Caco-2 (cell line): ENCODE measurements around the gene FGR. TPM values are rescaled to one million over a fixed set of nuclear protein-coding genes. Genes with fewer than 3 reads are reported as not detected.

Source experiments
- BruUV-seq: library from RNA; stranded (reverse); fragments of 400-500 nt; replicated peaks from 2 replicates; lab custom pipeline; 2021; lab: Mats Ljungman, UMichigan
- CTCF ChIA-PET: fragments of 300-600 bp; sonication (Branson Sonifier 250); formaldehyde crosslinking; loops from one replicate; lab custom pipeline; 2022; ENCODE audit warnings: antibody characterized with exemption; lab: Charles Lee
- POLR2A ChIA-PET: fragments of 300-600 bp; sonication (Branson Sonifier 250); formaldehyde crosslinking; loops from one replicate; lab custom pipeline; 2022; ENCODE audit warnings: antibody characterized with exemption; lab: Charles Lee
- DNase-seq, 2 experiments: peaks; one replicate each; pipeline versions ENCODE4 v3.0.0 to v3.0.0-alpha.2; 2020 to 2022
- H3K27me3 ChIP-seq: replicated peaks from 2 replicates; pipeline ENCODE4 v1.6.0; 2011; ENCODE audit warnings: low read length; ENCODE audit not compliant: control insufficient read depth, insufficient read depth
- H3K36me3 ChIP-seq: 2 replicates; pipeline ENCODE4 v1.5.1; 2011; ENCODE audit warnings: low read length; ENCODE audit not compliant: control insufficient read depth, insufficient read depth
- H3K4me1 ChIP-seq: fragments of 250-450 bp; sonication (Bioruptor Pico); 2 replicates; pipeline ENCODE4 v1.5.1; 2020; ENCODE audit warnings: mild to moderate bottlenecking
- H3K4me3 ChIP-seq: 2 replicates; pipeline ENCODE4 v1.5.1; 2011; ENCODE audit warnings: low read depth, mild to moderate bottlenecking, control low read depth, low read length
- H3K9me3 ChIP-seq: fragments of 250-450 bp; sonication (Bioruptor Pico); 2 replicates; pipeline ENCODE4 v1.5.1; 2020; ENCODE audit warnings: mild to moderate bottlenecking, moderate library complexity
- H3K27ac Mint-ChIP-seq: one replicate; pipeline ENCODE4 v1.8.0; 2022; ENCODE audit warnings: mixed read lengths; ENCODE audit not compliant: unreplicated experiment
- H3K27me3 Mint-ChIP-seq: one replicate; pipeline ENCODE4 v1.8.0; 2022; ENCODE audit warnings: mixed read lengths; ENCODE audit not compliant: insufficient read depth, unreplicated experiment
- H3K36me3 Mint-ChIP-seq: one replicate; pipeline ENCODE4 v1.8.0; 2022; ENCODE audit warnings: mild to moderate bottlenecking, mixed read lengths; ENCODE audit not compliant: insufficient read depth, unreplicated experiment
- H3K4me1 Mint-ChIP-seq: one replicate; pipeline ENCODE4 v1.8.0; 2022; ENCODE audit warnings: low read depth, mixed read lengths; ENCODE audit not compliant: unreplicated experiment
- H3K4me3 Mint-ChIP-seq: one replicate; pipeline ENCODE4 v1.8.0; 2022; ENCODE audit warnings: mild to moderate bottlenecking, moderate library complexity, mixed read lengths; ENCODE audit not compliant: unreplicated experiment
- H3K9me3 Mint-ChIP-seq: one replicate; pipeline ENCODE4 v1.8.0; 2022; ENCODE audit warnings: mixed read lengths; ENCODE audit not compliant: unreplicated experiment
- CTCF ChIP-seq, 2 experiments: fragments of 200-600 bp in 1 of 2; IDR thresholded peaks; 1 replicate in 1 of 2; 2 replicates in 1 of 2; pipeline versions ENCODE4 v1.5.1 to v1.8.0; 2011 to 2022; ENCODE audit warnings: antibody characterized with exemption in 1 of 2, control low read depth in 1 of 2, inconsistent platforms in 1 of 2, low read depth in 1 of 2, low read length in 1 of 2, mild to moderate bottlenecking in 1 of 2, moderate library complexity in 1 of 2; ENCODE audit not compliant: insufficient read depth in 1 of 2, severe bottlenecking in 1 of 2, unreplicated experiment in 1 of 2
- intact Hi-C: fragments of 100-400 bp; cut with micrococcal nuclease; formaldehyde crosslinking; loops from one replicate; pipeline ENCODE4 v1.10.0; 2022; ENCODE audit not compliant: unreplicated experiment
- total RNA-seq: library from RNA; stranded (reverse); gene quantifications from 2 replicates; pipeline ENCODE4 v1.2.3, GENCODE V29; 2022

The FGR gene
- total RNA-seq, 1 experiment from 2014 or later = not detected

GRCh38 chr1:27612718-27613117, 22.3 kb downstream of the FGR start:
- Mint-ChIP-seq H3K9me3 (no peaks in the 10 kb centered on the region), H3K36me3 (no peaks in the 10 kb centered on the region), H3K4me1 (no peaks in the 10 kb centered on the region), H3K4me3 (no peak overlapping the region), H3K27ac (no peak overlapping the region), H3K27me3 (no peaks in the 10 kb centered on the region)
- no peaks in the 10 kb centered on the region for H3K9me3 ChIP-seq
- no peak for TF ChIP-seq CTCF (IDR thresholded peaks at IDR 0.05; ENCODE audit: insufficient read depth in 1 of 2, low read depth in 1 of 2, low read length in 1 of 2, severe bottlenecking in 1 of 2, unreplicated experiment in 1 of 2)
- DNase-seq = no peak
- ChIA-PET CTCF (interaction anchor here (1.0 kb wide), 1 partner anchor 57 kb away, joined by 3 read pairs; no protein-coding TSS in a partner anchor), POLR2A (no interaction called here)
- H3K36me3 ChIP-seq = no peaks in the 10 kb centered on the region
- no peaks in the 10 kb centered on the region for H3K27me3 ChIP-seq
- BruUV-seq = no TSS peak
- no peak overlapping the region for H3K4me3 ChIP-seq
- intact Hi-C loops = no loop called here
- H3K4me1 ChIP-seq = peaks cover 9% of the 10 kb centered on the region

- no peaks in the 10 kb centered on the region for H3K9me3 ChIP-seq
- Mint-ChIP-seq H3K9me3 (no peaks in the 10 kb centered on the region), H3K27ac (no peak overlapping the region), H3K4me1 (peaks cover 6% of the 10 kb centered on the region), H3K4me3 (no peak overlapping the region), H3K36me3 (peaks cover 5% of the 10 kb centered on the region), H3K27me3 (no peaks in the 10 kb centered on the region)
- ChIA-PET POLR2A (no interaction called here), CTCF (interaction anchor here (1.0 kb wide), 1 partner anchor 58 kb away, joined by 3 read pairs; no protein-coding TSS in a partner anchor)
- peaks cover 22% of the 10 kb centered on the region for H3K4me1 ChIP-seq
- TF ChIP-seq CTCF (IDR thresholded peaks at IDR 0.05; ENCODE audit: insufficient read depth in 1 of 2, low read depth in 1 of 2, low read length in 1 of 2, severe bottlenecking in 1 of 2, unreplicated experiment in 1 of 2) = no peak
- H3K36me3 ChIP-seq = no peaks in the 10 kb centered on the region
- no peak overlapping the region for H3K4me3 ChIP-seq
- DNase-seq = no peak
- BruUV-seq = no TSS peak
- no peaks in the 10 kb centered on the region for H3K27me3 ChIP-seq
- intact Hi-C loops = no loop called here
Measured at GRCh38 chr1:27611450-27611849, 23.5 kb downstream of the FGR start.

- Mint-ChIP-seq H3K9me3 (no peaks in the 10 kb centered on the region), H3K27me3 (no peaks in the 10 kb centered on the region)
- POLR2A ChIA-PET = no interaction called here
Measured at GRCh38 chr1:27609618-27610240, 25.3 kb downstream of the FGR start.

More at GRCh38 chr1:27609618-27610240, 25.3 kb downstream of the FGR start:
- intact Hi-C loops = loop anchor here (10.0 kb wide), 1 partner anchor 115 kb away; the partner anchor contains the start of gene WASF2
- CTCF ChIA-PET = interaction anchor here (0.6 to 3.6 kb wide), 3 partner anchors 23 to 53 kb away, joined by 3 to 53 read pairs (median 4); no protein-coding TSS in a partner anchor
- H3K27me3 ChIP-seq = no peaks in the 10 kb centered on the region
- H3K4me3 ChIP-seq = no peak overlapping the region
- H3K36me3 ChIP-seq = no peaks in the 10 kb centered on the region
- H3K9me3 ChIP-seq = no peaks in the 10 kb centered on the region
- no peak for DNase-seq
- H3K4me1 Mint-ChIP-seq = peaks cover 17% of the 10 kb centered on the region
- TF ChIP-seq CTCF (IDR thresholded peaks at IDR 0.05; ENCODE audit: insufficient read depth in 1 of 2, low read depth in 1 of 2, low read length in 1 of 2, severe bottlenecking in 1 of 2, unreplicated experiment in 1 of 2) = no peak
- BruUV-seq = no TSS peak
- no peak overlapping the region for H3K4me3 Mint-ChIP-seq
- H3K36me3 Mint-ChIP-seq = peaks cover 5% of the 10 kb centered on the region
- H3K4me1 ChIP-seq = peaks cover 28% of the 10 kb centered on the region
- H3K27ac Mint-ChIP-seq = no peak overlapping the region
